Ovary (tissue), 9 donors: ENCODE measurements around the gene PIEZO1. TPM values are rescaled to one million over a fixed set of nuclear protein-coding genes. Genes with fewer than 3 reads are reported as not detected.

ENCODE experiments used
- DNase-seq, 5 donors: peaks; one replicate each; pipeline ENCODE4 v3.0.0-alpha.2; 2019 to 2020
- H3K27ac ChIP-seq, 2 donors: fragments of 200-600 bp; one replicate each; pipeline versions ENCODE4 v1.5.1 to v1.8.0; 2019 to 2022
- H3K27me3 ChIP-seq: fragments of 200-600 bp; one replicate; pipeline ENCODE4 v1.8.0; 2022
- H3K36me3 ChIP-seq: fragments of 200-600 bp; sonication (generic); one replicate; pipeline ENCODE4 v1.5.1; 2019
- H3K4me1 ChIP-seq: one replicate; pipeline ENCODE4 v1.8.1; 2013; ENCODE audit warnings: mild to moderate bottlenecking, moderate library complexity; ENCODE audit not compliant: insufficient read depth
- H3K4me3 ChIP-seq: fragments of 200-600 bp; sonication (generic); one replicate; pipeline ENCODE4 v1.5.1; 2017
- H3K9me3 ChIP-seq, 2 donors: fragments of 200-600 bp in 1 of 2; sonication (generic) in 1 of 2; one replicate each; pipeline versions ENCODE4 v1.5.1 to v1.8.1; 2013 to 2019; ENCODE audit warnings: mild to moderate bottlenecking in 1 of 2, moderate library complexity in 1 of 2
- EP300 ChIP-seq: sonication (generic); formaldehyde crosslinking; IDR thresholded peaks from one replicate; pipeline ENCODE4 v1.6.1; 2017; ENCODE audit warnings: antibody characterized with exemption
- POLR2A ChIP-seq: fragments of 450-650 bp; IDR thresholded peaks from one replicate; pipeline ENCODE4 v1.6.1; 2017; ENCODE audit warnings: antibody characterized with exemption, mild to moderate bottlenecking, moderate library complexity
- WGBS, 3 donors: extraction: QIAGEN DNeasy Blood & Tissue Kit in 1 of 3; methylation state at CpG; one replicate each; pipeline versions ENCODE4 v1.1.5 to v1.1.7; 2013 to 2017; 5-methylcytosine and 5-hydroxymethylcytosine counted together
- intact Hi-C, 4 donors: fragments of 100-400 bp; cut with DNase I; formaldehyde crosslinking; loops; one replicate each; pipeline versions ENCODE4 v1.11.0 to v1.15.1; 2022 to 2023
- polyA plus RNA-seq, 2 donors: library from polyadenylated mRNA; stranded (reverse); fragments of 200-250 nt in 1 of 2; fragments of 350-450 nt in 1 of 2; fragmentation: Illumina TruSeq in 1 of 2; extraction: RNeasy Lipid Tissue Mini Kit (QIAGEN cat#74804) in 1 of 2; gene quantifications; one replicate each; pipeline ENCODE4 v1.2.3, GENCODE V29; 2013 to 2014
- total RNA-seq, 7 donors: library from RNA; depleted of rRNA in 2 of 7; stranded (reverse); fragments of >200 nt in 2 of 7; fragmentation: NEBNext Ultra II Directional in 3 of 7; extraction: Animal tissue kit (Norgen Biotek cat#: 25700) in 3 of 7; gene quantifications; one replicate each; pipeline versions ENCODE4 v1.1.0 to v1.2.4, GENCODE V29; 2016 to 2023
- TF ChIP-seq, protein P1 (sequence below), 3 donors: fragments of 450-650 bp in 2 of 3; fragments of 200-600 bp in 1 of 3; IDR thresholded peaks; one replicate each; pipeline versions ENCODE4 v1.5.1 to v1.8.0; 2016 to 2022; ENCODE audit warnings: antibody characterized with exemption in 3 of 3, mild to moderate bottlenecking in 1 of 3
- donor health status: DM: no; HTN: no; CAD: no; lungs with moderate emphysema.
- donor health status: DM: no; HTN: no; CAD: no.
- donor health status: Bipolar disorder and iron deficiency.
- donor health status: DM: yes; HTN: yes; CAD: no.
- donor health status: DM: no; HTN: no; CAD: no.
- donor health status: DM: yes; HTN: yes; CAD: no.

Gene PIEZO1
- total and polyA plus RNA-seq, 9 donors = 13.0 to 93.5 (median 49.1) TPM

GRCh38 chr16:88822281-88823040 lies 37.4 kb upstream of the PIEZO1 start:
- Histone ChIP-seq H3K9me3 (no peaks in the 10 kb centered on the region), H3K4me3 (no peak overlapping the region), H3K4me1 (no peaks in the 10 kb centered on the region), H3K36me3 (no peaks in the 10 kb centered on the region), H3K27ac (no peak overlapping the region), H3K27me3 (no peaks in the 10 kb centered on the region)
- no peak for DNase-seq
- intact Hi-C loops = no loop called here
- TF ChIP-seq, protein P1, sequence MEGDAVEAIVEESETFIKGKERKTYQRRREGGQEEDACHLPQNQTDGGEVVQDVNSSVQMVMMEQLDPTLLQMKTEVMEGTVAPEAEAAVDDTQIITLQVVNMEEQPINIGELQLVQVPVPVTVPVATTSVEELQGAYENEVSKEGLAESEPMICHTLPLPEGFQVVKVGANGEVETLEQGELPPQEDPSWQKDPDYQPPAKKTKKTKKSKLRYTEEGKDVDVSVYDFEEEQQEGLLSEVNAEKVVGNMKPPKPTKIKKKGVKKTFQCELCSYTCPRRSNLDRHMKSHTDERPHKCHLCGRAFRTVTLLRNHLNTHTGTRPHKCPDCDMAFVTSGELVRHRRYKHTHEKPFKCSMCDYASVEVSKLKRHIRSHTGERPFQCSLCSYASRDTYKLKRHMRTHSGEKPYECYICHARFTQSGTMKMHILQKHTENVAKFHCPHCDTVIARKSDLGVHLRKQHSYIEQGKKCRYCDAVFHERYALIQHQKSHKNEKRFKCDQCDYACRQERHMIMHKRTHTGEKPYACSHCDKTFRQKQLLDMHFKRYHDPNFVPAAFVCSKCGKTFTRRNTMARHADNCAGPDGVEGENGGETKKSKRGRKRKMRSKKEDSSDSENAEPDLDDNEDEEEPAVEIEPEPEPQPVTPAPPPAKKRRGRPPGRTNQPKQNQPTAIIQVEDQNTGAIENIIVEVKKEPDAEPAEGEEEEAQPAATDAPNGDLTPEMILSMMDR (IDR thresholded peaks at IDR 0.05) = no peak
- TF ChIP-seq POLR2A = no peak
- TF ChIP-seq EP300 = no peak
- 92 to 95% (median 93%) methylated on average over 24 of the region's 24 CpGs for WGBS, 3 donors

- Histone ChIP-seq H3K9me3 (no peaks in the 10 kb centered on the region), H3K36me3 (no peaks in the 10 kb centered on the region), H3K4me3 (no peak overlapping the region), H3K27ac (no peak overlapping the region), H3K27me3 (no peaks in the 10 kb centered on the region), H3K4me1 (no peaks in the 10 kb centered on the region)
- 81 to 92% (median 87%) methylated on average over 22 of the region's 22 CpGs for WGBS, 3 donors
- TF ChIP-seq EP300 = no peak
- TF ChIP-seq, protein P1 (IDR thresholded peaks at IDR 0.05) = no peak
- TF ChIP-seq POLR2A = no peak
- DNase-seq = no peak
- intact Hi-C loops = no loop called here
Observed at GRCh38 chr16:88821168-88821850, 36.3 kb upstream of the PIEZO1 start.

GRCh38 chr16:88820385-88821025 lies 35.5 kb upstream of the PIEZO1 start:
- H3K9me3 ChIP-seq = no peaks in the 10 kb centered on the region
- WGBS, 3 donors = 72 to 83% (median 76%) methylated on average over 19 to 20 of the region's 20 CpGs
- no peaks in the 10 kb centered on the region for H3K27me3 ChIP-seq
- DNase-seq = no peak
- no peaks in the 10 kb centered on the region for H3K4me1 ChIP-seq
- H3K4me3 ChIP-seq = no peak overlapping the region
- no peak overlapping the region for H3K27ac ChIP-seq
- H3K36me3 ChIP-seq = no peaks in the 10 kb centered on the region
- intact Hi-C loops = no loop called here
- TF ChIP-seq POLR2A (no peak), EP300 (no peak)
- TF ChIP-seq, protein P1 (IDR thresholded peaks at IDR 0.05) = no peak

DNA sequence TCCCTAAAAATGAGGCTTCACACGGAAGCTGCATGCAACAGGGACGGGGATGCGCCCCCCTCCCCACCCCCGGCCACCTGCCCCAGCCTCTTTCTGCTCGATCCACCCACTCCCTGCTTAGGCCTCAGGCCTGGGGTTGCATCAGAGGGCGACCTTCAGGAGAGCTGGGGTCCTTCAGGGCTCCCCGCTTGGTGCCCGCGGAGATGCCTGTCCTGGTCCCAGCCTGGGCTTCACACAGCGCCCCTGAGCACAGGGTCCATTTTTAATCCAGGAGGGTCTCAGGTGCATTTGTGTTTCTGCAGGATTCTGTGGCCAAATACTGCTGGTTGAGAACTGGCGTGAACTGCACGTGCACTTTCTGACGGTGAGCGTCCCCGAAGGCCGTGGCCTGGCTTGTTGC lies 34.1 kb upstream of the PIEZO1 start:
- no peak overlapping the region for H3K27ac ChIP-seq
- no peak for DNase-seq
- intact Hi-C loops = loop anchor here in 1 of 4 donors (5.0 kb wide), 1 partner anchor 38 kb away; the partner anchor contains the start of genes GALNS and TRAPPC2L

More for the DNA sequence above, 34.1 kb upstream of the PIEZO1 start:
- H3K4me1 ChIP-seq = no peaks in the 10 kb centered on the region
- no peaks in the 10 kb centered on the region for H3K36me3 ChIP-seq
- no peaks in the 10 kb centered on the region for H3K9me3 ChIP-seq
- TF ChIP-seq POLR2A (no peak), EP300 (no peak)
- TF ChIP-seq, protein P1 (IDR thresholded peaks at IDR 0.05) = no peak
- no peaks in the 10 kb centered on the region for H3K27me3 ChIP-seq
- no peak overlapping the region for H3K4me3 ChIP-seq
- 81% methylated on average over 16 of the region's 16 CpGs for WGBS, 3 donors
